CD4-positive, alpha-beta T cell treated with Interleukin-12 subunit alpha and Interleukin-12 subunit beta, for 1 hour (primary cell): ENCODE measurements around the gene ZDHHC14.

ENCODE experiments used
- DNase-seq: peaks from one replicate; pipeline ENCODE4 v3.0.0-alpha.2; 2020

Gene ZDHHC14

GRCh38 chr6:157521362-157522335, 140.7 kb downstream of the ZDHHC14 start:
- DNase-seq: no peak

GRCh38 chr6:157522472-157522871, 141.5 kb downstream of the ZDHHC14 start:
- DNase-seq: no peak

- no peak for DNase-seq
Observed at GRCh38 chr6:157524735-157525134, 143.7 kb downstream of the ZDHHC14 start.

GRCh38 chr6:157525292-157525889, 144.4 kb downstream of the ZDHHC14 start:
- no peak for DNase-seq

GRCh38 chr6:157525918-157526425, 145.0 kb downstream of the ZDHHC14 start:
- DNase-seq: no peak

- no peak for DNase-seq
Observed at GRCh38 chr6:157527471-157527907, 146.5 kb downstream of the ZDHHC14 start.

GRCh38 chr6:157528931-157529653, 148.1 kb downstream of the ZDHHC14 start:
- DNase-seq: no peak

- DNase-seq: no peak
Observed at GRCh38 chr6:157529654-157530039, 148.7 kb downstream of the ZDHHC14 start.

GRCh38 chr6:157530126-157530525, 149.1 kb downstream of the ZDHHC14 start:
- no peak for DNase-seq

- no peak for DNase-seq
Observed at GRCh38 chr6:157530724-157531168, 149.8 kb downstream of the ZDHHC14 start.

GRCh38 chr6:157531169-157531985, 150.4 kb downstream of the ZDHHC14 start:
- no peak for DNase-seq

GRCh38 chr6:157531986-157532365, 151.0 kb downstream of the ZDHHC14 start:
- DNase-seq: no peak

- DNase-seq: no peak
Observed at GRCh38 chr6:157533048-157533871, 152.3 kb downstream of the ZDHHC14 start.

GRCh38 chr6:157534134-157534871, 153.3 kb downstream of the ZDHHC14 start:
- no peak for DNase-seq

GRCh38 chr6:157534977-157535339, 154.0 kb downstream of the ZDHHC14 start:
- no peak for DNase-seq

GRCh38 chr6:157535340-157536222, 154.6 kb downstream of the ZDHHC14 start:
- peak; percentile 36 for DNase-seq

GRCh38 chr6:157536223-157536545, 155.2 kb downstream of the ZDHHC14 start:
- no peak for DNase-seq

- no peak for DNase-seq
Observed at GRCh38 chr6:157537556-157537955, 156.6 kb downstream of the ZDHHC14 start.

GRCh38 chr6:157538168-157538567, 157.2 kb downstream of the ZDHHC14 start:
- no peak for DNase-seq

- DNase-seq: no peak
Observed at GRCh38 chr6:157538698-157539097, 157.7 kb downstream of the ZDHHC14 start.
